K562 (cell line): ENCODE measurements around the gene EML3. TPM values are rescaled to one million over a fixed set of nuclear protein-coding genes. Genes with fewer than 3 reads are reported as not detected.
A peak's percentile ranks its signal among the peaks of the same experiment; 100 is the strongest.

ENCODE experiments used
- COPS2 ChIP-seq: fragments of 450-650 bp; conservative IDR thresholded peaks from 2 replicates; pipeline ENCODE4 v1.6.1; 2016; ENCODE audit warnings: mild to moderate bottlenecking, moderate library complexity
- EP400 ChIP-seq: fragments of 450-650 bp; IDR thresholded peaks from 2 replicates; pipeline ENCODE4 v1.6.1; 2017; ENCODE audit warnings: antibody characterized with exemption, mild to moderate bottlenecking, moderate library complexity
- HMG20A ChIP-seq: fragments of 450-650 bp; formaldehyde crosslinking; conservative IDR thresholded peaks from 2 replicates; pipeline ENCODE4 v1.4.0; 2020; ENCODE audit warnings: mild to moderate bottlenecking, mixed read lengths
- IFI16 ChIP-seq: fragments of 250-450 bp; sonication (Bioruptor Pico); IDR thresholded peaks from 2 replicates; pipeline ENCODE4 v2.1.2; 2022; ENCODE audit warnings: mild to moderate bottlenecking, inconsistent platforms
- KLF10 ChIP-seq: fragments of 250-450 bp; sonication (Bioruptor Pico); IDR thresholded peaks from 2 replicates; pipeline ENCODE4 v1.6.1; 2021; ENCODE audit warnings: matching md5 sums
- PHTF2 ChIP-seq: fragments of 250-450 bp; sonication (Bioruptor Pico); IDR thresholded peaks from 2 replicates; pipeline ENCODE4 v1.5.0; 2021; ENCODE audit warnings: mild to moderate bottlenecking
- RBM25 ChIP-seq: fragments of 200-400 bp; formaldehyde crosslinking; IDR thresholded peaks from 2 replicates; pipeline ENCODE4 v1.6.1; 2018; ENCODE audit warnings: low read length, low read depth, moderate library complexity; ENCODE audit not compliant: severe bottlenecking
- SAP30 ChIP-seq: fragments of 200-600 bp; sonication (generic); IDR thresholded peaks from 2 replicates; pipeline ENCODE4 v1.6.1; 2012; ENCODE audit warnings: borderline replicate concordance, low read depth, mild to moderate bottlenecking, moderate library complexity, low read length, control low read depth, inconsistent platforms; ENCODE audit not compliant: insufficient read depth, poor library complexity, severe bottlenecking
- SPI1 ChIP-seq: IDR thresholded peaks from 2 replicates; pipeline ENCODE4 v1.6.1; 2011; ENCODE audit warnings: low read depth, low read length, control low read depth, borderline replicate concordance
- ZNF561 ChIP-seq: fragments of 450-650 bp; formaldehyde crosslinking; conservative IDR thresholded peaks from 2 replicates; pipeline ENCODE4 v1.4.0; 2020; ENCODE audit warnings: mild to moderate bottlenecking, moderate library complexity
- ZNF586 ChIP-seq: fragments of 450-650 bp; formaldehyde crosslinking; conservative IDR thresholded peaks from 2 replicates; pipeline ENCODE4 v1.4.0; 2020; ENCODE audit warnings: mild to moderate bottlenecking, moderate library complexity
- polyA plus RNA-seq, 8 experiments: library from polyadenylated mRNA; depleted of rRNA in 4 of 8; stranded (reverse) in 5 of 8; unstranded in 3 of 8; fragments of >200 nt; fragmentation: Nextera tagmentation in 2 of 8; fragmentation: Illumina TruSeq in 1 of 8; extraction: Ambion mirVana in 2 of 8; extraction: Trizol in 1 of 8; gene quantifications; 2 replicates each; pipeline versions ENCODE4 v1.2.1 to v1.2.3, GENCODE V29; 2011 to 2014; ENCODE audit warnings: inconsistent platforms in 1 of 8, missing spikeins in 1 of 8
- total RNA-seq, 7 experiments: library from RNA; depleted of rRNA in 6 of 7; stranded (reverse); fragments of >200 nt in 6 of 7; fragmentation: Illumina TruSeq in 2 of 7; extraction: Trizol in 2 of 7; gene quantifications; 2 replicates each; pipeline versions ENCODE4 v1.2.1 to v1.2.3, GENCODE V29; 2011 to 2021; ENCODE audit warnings: low replicate concordance in 1 of 7
- TF ChIP-seq, protein P1 (sequence below): fragments of 250-450 bp; sonication (Bioruptor Pico); IDR thresholded peaks from 2 replicates; pipeline ENCODE4 v1.5.0; 2022; ENCODE audit warnings: mild to moderate bottlenecking
- TF ChIP-seq, protein P2 (sequence below): sonication (generic); formaldehyde crosslinking; IDR thresholded peaks from 2 replicates; pipeline ENCODE4 v1.8.1; 2022; ENCODE audit warnings: missing genetic modification reagents
- TF ChIP-seq, protein P3 (sequence below): fragments of 450-650 bp; IDR thresholded peaks from 2 replicates; pipeline ENCODE4 v1.6.1; 2016; ENCODE audit warnings: mild to moderate bottlenecking
- TF ChIP-seq, protein P4 (sequence below): IDR thresholded peaks from 2 replicates; pipeline ENCODE4 v1.6.1; 2012; ENCODE audit warnings: low read depth, low read length, improper control_type of control experiment, borderline replicate concordance
- TF ChIP-seq, protein P5 (sequence below): fragments of 250-450 bp; sonication (Bioruptor Pico); IDR thresholded peaks from 2 replicates; pipeline ENCODE4 v1.8.0; 2021; ENCODE audit warnings: borderline replicate concordance, mild to moderate bottlenecking, moderate library complexity; ENCODE audit not compliant: poor library complexity, severe bottlenecking
- TF ChIP-seq, protein P6 (sequence below): IDR thresholded peaks from 2 replicates; pipeline ENCODE4 v1.6.1; 2014; ENCODE audit warnings: antibody characterized with exemption

The EML3 gene
- total and polyA plus RNA-seq, 9 of the 15 experiments (the other 6 are each of a cell fraction or from before 2014, with no cell fraction given): 0.32 to 90.5 (median 26.4) TPM

DNA sequence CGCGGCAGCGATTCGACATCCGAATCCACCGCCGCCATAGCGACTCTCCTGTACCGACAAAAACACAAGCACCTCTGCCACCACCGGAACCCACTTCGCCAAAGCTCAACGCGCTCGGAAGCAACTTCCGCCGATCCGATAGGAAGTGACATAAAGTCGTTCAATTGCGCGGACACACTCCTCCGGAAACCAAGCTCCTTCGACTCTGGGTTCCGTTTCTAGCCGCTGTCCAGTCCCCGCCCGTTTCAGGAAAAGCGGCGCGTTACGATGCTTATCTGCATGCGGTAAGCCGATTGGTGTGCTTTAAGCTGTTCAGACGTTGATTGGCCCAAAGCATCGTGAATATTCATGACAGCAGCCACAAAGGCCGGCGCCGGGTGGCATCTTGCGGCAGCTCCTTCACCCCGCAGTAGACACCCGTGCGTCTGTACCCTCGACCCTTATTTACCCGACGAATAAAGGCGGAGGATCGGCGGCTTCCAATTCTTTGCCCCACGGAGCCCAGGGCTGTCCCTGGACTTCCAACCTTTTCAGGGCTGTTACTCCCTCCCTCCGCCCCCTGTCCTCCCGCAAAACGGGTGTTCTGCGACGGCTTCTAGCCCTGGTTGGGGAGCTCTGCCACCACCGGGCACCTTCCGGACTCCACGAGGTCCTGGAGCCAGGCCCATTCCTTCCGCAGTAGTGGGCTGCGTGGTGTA, 21.0 kb downstream of the EML3 start, which contains the start of gene TUT1 (continued):
- TF ChIP-seq HMG20A (no peak), ZNF586 (CRISPR knock-in tag) (no peak), ZNF561 (CRISPR knock-in tag) (no peak), KLF10 (CRISPR knock-in tag) (no peak), SPI1 (peak; percentile 53; the same call in 1 of the 2 replicates), PHTF2 (CRISPR knock-in tag) (no peak), SAP30 (peak; percentile 63), RBM25 (peak; percentile 26), IFI16 (CRISPR knock-in tag) (no peak), COPS2 (no peak), EP400 (peak; percentile 97)
- TF ChIP-seq, protein P1, sequence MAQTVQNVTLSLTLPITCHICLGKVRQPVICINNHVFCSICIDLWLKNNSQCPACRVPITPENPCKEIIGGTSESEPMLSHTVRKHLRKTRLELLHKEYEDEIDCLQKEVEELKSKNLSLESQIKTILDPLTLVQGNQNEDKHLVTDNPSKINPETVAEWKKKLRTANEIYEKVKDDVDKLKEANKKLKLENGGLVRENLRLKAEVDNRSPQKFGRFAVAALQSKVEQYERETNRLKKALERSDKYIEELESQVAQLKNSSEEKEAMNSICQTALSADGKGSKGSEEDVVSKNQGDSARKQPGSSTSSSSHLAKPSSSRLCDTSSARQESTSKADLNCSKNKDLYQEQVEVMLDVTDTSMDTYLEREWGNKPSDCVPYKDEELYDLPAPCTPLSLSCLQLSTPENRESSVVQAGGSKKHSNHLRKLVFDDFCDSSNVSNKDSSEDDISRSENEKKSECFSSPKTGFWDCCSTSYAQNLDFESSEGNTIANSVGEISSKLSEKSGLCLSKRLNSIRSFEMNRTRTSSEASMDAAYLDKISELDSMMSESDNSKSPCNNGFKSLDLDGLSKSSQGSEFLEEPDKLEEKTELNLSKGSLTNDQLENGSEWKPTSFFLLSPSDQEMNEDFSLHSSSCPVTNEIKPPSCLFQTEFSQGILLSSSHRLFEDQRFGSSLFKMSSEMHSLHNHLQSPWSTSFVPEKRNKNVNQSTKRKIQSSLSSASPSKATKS: no peak
- TF ChIP-seq, protein P2, sequence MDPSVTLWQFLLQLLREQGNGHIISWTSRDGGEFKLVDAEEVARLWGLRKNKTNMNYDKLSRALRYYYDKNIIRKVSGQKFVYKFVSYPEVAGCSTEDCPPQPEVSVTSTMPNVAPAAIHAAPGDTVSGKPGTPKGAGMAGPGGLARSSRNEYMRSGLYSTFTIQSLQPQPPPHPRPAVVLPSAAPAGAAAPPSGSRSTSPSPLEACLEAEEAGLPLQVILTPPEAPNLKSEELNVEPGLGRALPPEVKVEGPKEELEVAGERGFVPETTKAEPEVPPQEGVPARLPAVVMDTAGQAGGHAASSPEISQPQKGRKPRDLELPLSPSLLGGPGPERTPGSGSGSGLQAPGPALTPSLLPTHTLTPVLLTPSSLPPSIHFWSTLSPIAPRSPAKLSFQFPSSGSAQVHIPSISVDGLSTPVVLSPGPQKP (CRISPR knock-in tag): no peak
- TF ChIP-seq, protein P3, sequence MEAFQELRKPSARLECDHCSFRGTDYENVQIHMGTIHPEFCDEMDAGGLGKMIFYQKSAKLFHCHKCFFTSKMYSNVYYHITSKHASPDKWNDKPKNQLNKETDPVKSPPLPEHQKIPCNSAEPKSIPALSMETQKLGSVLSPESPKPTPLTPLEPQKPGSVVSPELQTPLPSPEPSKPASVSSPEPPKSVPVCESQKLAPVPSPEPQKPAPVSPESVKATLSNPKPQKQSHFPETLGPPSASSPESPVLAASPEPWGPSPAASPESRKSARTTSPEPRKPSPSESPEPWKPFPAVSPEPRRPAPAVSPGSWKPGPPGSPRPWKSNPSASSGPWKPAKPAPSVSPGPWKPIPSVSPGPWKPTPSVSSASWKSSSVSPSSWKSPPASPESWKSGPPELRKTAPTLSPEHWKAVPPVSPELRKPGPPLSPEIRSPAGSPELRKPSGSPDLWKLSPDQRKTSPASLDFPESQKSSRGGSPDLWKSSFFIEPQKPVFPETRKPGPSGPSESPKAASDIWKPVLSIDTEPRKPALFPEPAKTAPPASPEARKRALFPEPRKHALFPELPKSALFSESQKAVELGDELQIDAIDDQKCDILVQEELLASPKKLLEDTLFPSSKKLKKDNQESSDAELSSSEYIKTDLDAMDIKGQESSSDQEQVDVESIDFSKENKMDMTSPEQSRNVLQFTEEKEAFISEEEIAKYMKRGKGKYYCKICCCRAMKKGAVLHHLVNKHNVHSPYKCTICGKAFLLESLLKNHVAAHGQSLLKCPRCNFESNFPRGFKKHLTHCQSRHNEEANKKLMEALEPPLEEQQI: peak; percentile 87; the same call in 1 of the 2 replicates
- TF ChIP-seq, protein P4, sequence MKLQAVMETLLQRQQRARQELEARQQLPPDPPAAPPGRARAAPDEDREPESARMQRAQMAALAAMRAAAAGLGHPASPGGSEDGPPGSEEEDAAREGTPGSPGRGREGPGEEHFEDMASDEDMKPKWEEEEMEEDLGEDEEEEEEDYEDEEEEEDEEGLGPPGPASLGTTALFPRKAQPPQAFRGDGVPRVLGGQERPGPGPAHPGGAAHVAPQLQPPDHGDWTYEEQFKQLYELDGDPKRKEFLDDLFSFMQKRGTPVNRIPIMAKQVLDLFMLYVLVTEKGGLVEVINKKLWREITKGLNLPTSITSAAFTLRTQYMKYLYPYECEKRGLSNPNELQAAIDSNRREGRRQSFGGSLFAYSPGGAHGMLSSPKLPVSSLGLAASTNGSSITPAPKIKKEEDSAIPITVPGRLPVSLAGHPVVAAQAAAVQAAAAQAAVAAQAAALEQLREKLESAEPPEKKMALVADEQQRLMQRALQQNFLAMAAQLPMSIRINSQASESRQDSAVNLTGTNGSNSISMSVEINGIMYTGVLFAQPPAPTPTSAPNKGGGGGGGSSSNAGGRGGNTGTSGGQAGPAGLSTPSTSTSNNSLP: peak; percentile 48; the same call in 1 of the 2 replicates
- TF ChIP-seq, protein P5, sequence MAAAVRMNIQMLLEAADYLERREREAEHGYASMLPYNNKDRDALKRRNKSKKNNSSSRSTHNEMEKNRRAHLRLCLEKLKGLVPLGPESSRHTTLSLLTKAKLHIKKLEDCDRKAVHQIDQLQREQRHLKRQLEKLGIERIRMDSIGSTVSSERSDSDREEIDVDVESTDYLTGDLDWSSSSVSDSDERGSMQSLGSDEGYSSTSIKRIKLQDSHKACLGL (CRISPR knock-in tag): no peak
- TF ChIP-seq, protein P6, sequence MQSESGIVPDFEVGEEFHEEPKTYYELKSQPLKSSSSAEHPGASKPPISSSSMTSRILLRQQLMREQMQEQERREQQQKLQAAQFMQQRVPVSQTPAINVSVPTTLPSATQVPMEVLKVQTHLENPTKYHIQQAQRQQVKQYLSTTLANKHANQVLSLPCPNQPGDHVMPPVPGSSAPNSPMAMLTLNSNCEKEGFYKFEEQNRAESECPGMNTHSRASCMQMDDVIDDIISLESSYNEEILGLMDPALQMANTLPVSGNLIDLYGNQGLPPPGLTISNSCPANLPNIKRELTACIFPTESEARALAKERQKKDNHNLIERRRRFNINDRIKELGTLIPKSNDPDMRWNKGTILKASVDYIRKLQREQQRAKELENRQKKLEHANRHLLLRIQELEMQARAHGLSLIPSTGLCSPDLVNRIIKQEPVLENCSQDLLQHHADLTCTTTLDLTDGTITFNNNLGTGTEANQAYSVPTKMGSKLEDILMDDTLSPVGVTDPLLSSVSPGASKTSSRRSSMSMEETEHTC: no peak
